Measurements from ENCODE around the gene ACP5. TPM values are rescaled to one million over a fixed set of nuclear protein-coding genes. Genes with fewer than 3 reads are reported as not detected.
"Not testable (repeated sequence)": the region's sequence is repeated elsewhere in the genome, so short reads cannot be mapped to it uniquely, and the experiment has no call there.

ACP5 gene
- total RNA-seq, 1 experiment from 2014 or later: 24.0 TPM

GRCh38 chr19:11611730-11612129 lies 34.3 kb upstream of the ACP5 start:
- Histone ChIP-seq H2AFZ (ENCODE audit: low read length) (no peak overlapping the region), H3K27ac (ENCODE audit: low read length) (no peak overlapping the region), H3K79me2 (ENCODE audit: low read length) (peaks cover 19% of the 10 kb centered on the region), H3K4me2 (ENCODE audit: low read depth, low read length, poor library complexity, severe bottlenecking) (no peak overlapping the region), H3K27me3 (ENCODE audit: low read length) (no peaks in the 10 kb centered on the region), H3K4me3 (ENCODE audit: low read length) (no peak overlapping the region), H3K36me3 (ENCODE audit: insufficient read depth, low read length) (peaks cover 32% of the 10 kb centered on the region), H3K9me2 (replicated peaks; ENCODE audit: insufficient read depth, low read length) (no peaks in the 10 kb centered on the region), H4K20me1 (ENCODE audit: insufficient read depth, low read depth, low read length) (no peaks in the 10 kb centered on the region), H3K9ac (ENCODE audit: low read length) (no peak overlapping the region), H3K9me3 (ENCODE audit: low read length) (peaks cover 1% of the 10 kb centered on the region), H3K4me1 (ENCODE audit: low read length) (no peaks in the 10 kb centered on the region)
- no peak for DNase-seq

- DNase-seq: no peak
- no peak overlapping the region for H3K27ac ChIP-seq (ENCODE audit: low read length)
- H2AFZ ChIP-seq (ENCODE audit: low read length): no peak overlapping the region
- H3K9me2 ChIP-seq (replicated peaks; ENCODE audit: insufficient read depth, low read length): no peaks in the 10 kb centered on the region
- no peak overlapping the region for H3K4me2 ChIP-seq (ENCODE audit: low read depth, low read length, poor library complexity, severe bottlenecking)
- no peak overlapping the region for H3K9ac ChIP-seq (ENCODE audit: low read length)
- peaks cover 40% of the 10 kb centered on the region for H3K79me2 ChIP-seq (ENCODE audit: low read length)
- H3K36me3 ChIP-seq (ENCODE audit: insufficient read depth, low read length): peaks cover 34% of the 10 kb centered on the region
- peaks cover 9% of the 10 kb centered on the region for H3K9me3 ChIP-seq (ENCODE audit: low read length)
- H4K20me1 ChIP-seq (ENCODE audit: insufficient read depth, low read depth, low read length): no peaks in the 10 kb centered on the region
- H3K4me1 ChIP-seq (ENCODE audit: low read length): no peaks in the 10 kb centered on the region
- H3K27me3 ChIP-seq (ENCODE audit: low read length): no peaks in the 10 kb centered on the region
- H3K4me3 ChIP-seq (ENCODE audit: low read length): no peak overlapping the region
Measured at GRCh38 chr19:11606484-11606883, 29.0 kb upstream of the ACP5 start.

- not testable (repeated sequence) for H3K9ac ChIP-seq (ENCODE audit: low read length); H4K20me1 ChIP-seq (ENCODE audit: insufficient read depth, low read depth, low read length); H3K9me3 ChIP-seq (ENCODE audit: low read length); H3K4me2 ChIP-seq (ENCODE audit: low read depth, low read length, poor library complexity, severe bottlenecking); H3K27ac ChIP-seq (ENCODE audit: low read length); H3K4me3 ChIP-seq (ENCODE audit: low read length); H3K27me3 ChIP-seq (ENCODE audit: low read length); H3K9me2 ChIP-seq (replicated peaks; ENCODE audit: insufficient read depth, low read length); DNase-seq; H2AFZ ChIP-seq (ENCODE audit: low read length)
- peaks cover 20% of the 10 kb centered on the region for H3K4me1 ChIP-seq (ENCODE audit: low read length)
- peaks cover 37% of the 10 kb centered on the region for H3K36me3 ChIP-seq (ENCODE audit: insufficient read depth, low read length)
- H3K79me2 ChIP-seq (ENCODE audit: low read length): peaks cover 64% of the 10 kb centered on the region
Measured at GRCh38 chr19:11599704-11600103, 22.3 kb upstream of the ACP5 start.

GRCh38 chr19:11598746-11599145 lies 21.3 kb upstream of the ACP5 start:
- Histone ChIP-seq H2AFZ (ENCODE audit: low read length) (no peak overlapping the region), H3K9me2 (replicated peaks; ENCODE audit: insufficient read depth, low read length) (no peaks in the 10 kb centered on the region), H3K9ac (ENCODE audit: low read length) (peak overlapping the region; percentile 83; the same call in 1 of the 2 replicates), H3K79me2 (ENCODE audit: low read length) (peaks cover 56% of the 10 kb centered on the region), H3K4me3 (ENCODE audit: low read length) (peak overlapping the region; percentile 96), H3K9me3 (ENCODE audit: low read length) (peaks cover 3% of the 10 kb centered on the region; the same call in 1 of the 2 replicates), H4K20me1 (ENCODE audit: insufficient read depth, low read depth, low read length) (no peaks in the 10 kb centered on the region), H3K27me3 (ENCODE audit: low read length) (no peaks in the 10 kb centered on the region), H3K4me2 (ENCODE audit: low read depth, low read length, poor library complexity, severe bottlenecking) (peak overlapping the region; percentile 87), H3K27ac (ENCODE audit: low read length) (peak overlapping the region; percentile 33; the same call in 1 of the 2 replicates), H3K36me3 (ENCODE audit: insufficient read depth, low read length) (peaks cover 28% of the 10 kb centered on the region), H3K4me1 (ENCODE audit: low read length) (peaks cover 20% of the 10 kb centered on the region)
- DNase-seq: peak; percentile 40

- DNase-seq: no peak
- H3K4me3 ChIP-seq (ENCODE audit: low read length): peak overlapping the region; percentile 96
Measured at GRCh38 chr19:11598103-11598483, 20.6 kb upstream of the ACP5 start.

GRCh38 chr19:11597202-11598102 lies 20.0 kb upstream of the ACP5 start, which contains the start of gene ZNF627:
Gene ZNF627, plus strand, starts transcription at chr19:11597483. Its CDS starts 145 bp downstream, at chr19:11597628.
- Histone ChIP-seq H4K20me1 (ENCODE audit: insufficient read depth, low read depth, low read length) (no peaks in the 10 kb centered on the region), H3K36me3 (ENCODE audit: insufficient read depth, low read length) (peaks cover 22% of the 10 kb centered on the region), H3K27ac (ENCODE audit: low read length) (peak within 1 kb of the TSS; percentile 55), H2AFZ (ENCODE audit: low read length) (no peak within 1 kb of the TSS), H3K4me2 (ENCODE audit: low read depth, low read length, poor library complexity, severe bottlenecking) (peak within 1 kb of the TSS; percentile 87), H3K4me1 (ENCODE audit: low read length) (peaks cover 20% of the 10 kb centered on the region), H3K27me3 (ENCODE audit: low read length) (no peaks in the 10 kb centered on the region), H3K9me2 (replicated peaks; ENCODE audit: insufficient read depth, low read length) (no peaks in the 10 kb centered on the region), H3K9me3 (ENCODE audit: low read length) (peaks cover 3% of the 10 kb centered on the region; the same call in 1 of the 2 replicates), H3K4me3 (ENCODE audit: low read length) (peak within 1 kb of the TSS; percentile 96), H3K79me2 (ENCODE audit: low read length) (peaks cover 46% of the 10 kb centered on the region), H3K9ac (ENCODE audit: low read length) (peak within 1 kb of the TSS; percentile 83)
- peak; percentile 99 for DNase-seq

More at GRCh38 chr19:11598103-11598483, 20.6 kb upstream of the ACP5 start:
- Histone ChIP-seq H3K36me3 (ENCODE audit: insufficient read depth, low read length) (peaks cover 23% of the 10 kb centered on the region), H3K9me3 (ENCODE audit: low read length) (peaks cover 3% of the 10 kb centered on the region; the same call in 1 of the 2 replicates), H3K4me1 (ENCODE audit: low read length) (peaks cover 20% of the 10 kb centered on the region), H3K9me2 (replicated peaks; ENCODE audit: insufficient read depth, low read length) (no peaks in the 10 kb centered on the region), H4K20me1 (ENCODE audit: insufficient read depth, low read depth, low read length) (no peaks in the 10 kb centered on the region), H3K9ac (ENCODE audit: low read length) (peak overlapping the region; percentile 83), H3K79me2 (ENCODE audit: low read length) (peaks cover 52% of the 10 kb centered on the region), H3K27me3 (ENCODE audit: low read length) (no peaks in the 10 kb centered on the region), H3K27ac (ENCODE audit: low read length) (peak overlapping the region; percentile 55), H2AFZ (ENCODE audit: low read length) (no peak overlapping the region), H3K4me2 (ENCODE audit: low read depth, low read length, poor library complexity, severe bottlenecking) (peak overlapping the region; percentile 87)

- peaks cover 20% of the 10 kb centered on the region for H3K4me1 ChIP-seq (ENCODE audit: low read length)
- H2AFZ ChIP-seq (ENCODE audit: low read length): no peak overlapping the region
- no peak overlapping the region for H3K9ac ChIP-seq (ENCODE audit: low read length)
- peak; percentile 41 for DNase-seq
- H3K79me2 ChIP-seq (ENCODE audit: low read length): peaks cover 35% of the 10 kb centered on the region
- no peaks in the 10 kb centered on the region for H4K20me1 ChIP-seq (ENCODE audit: insufficient read depth, low read depth, low read length)
- H3K4me2 ChIP-seq (ENCODE audit: low read depth, low read length, poor library complexity, severe bottlenecking): peak overlapping the region; percentile 87
- H3K27me3 ChIP-seq (ENCODE audit: low read length): no peaks in the 10 kb centered on the region
- no peak overlapping the region for H3K27ac ChIP-seq (ENCODE audit: low read length)
- no peaks in the 10 kb centered on the region for H3K9me2 ChIP-seq (replicated peaks; ENCODE audit: insufficient read depth, low read length)
- no peak overlapping the region for H3K4me3 ChIP-seq (ENCODE audit: low read length)
- no peaks in the 10 kb centered on the region for H3K9me3 ChIP-seq (ENCODE audit: low read length)
- peaks cover 16% of the 10 kb centered on the region for H3K36me3 ChIP-seq (ENCODE audit: insufficient read depth, low read length)
Measured at GRCh38 chr19:11596156-11596555, 18.7 kb upstream of the ACP5 start.

- no peak overlapping the region for H2AFZ ChIP-seq (ENCODE audit: low read length)
- no peak overlapping the region for H3K9ac ChIP-seq (ENCODE audit: low read length)
- H3K79me2 ChIP-seq (ENCODE audit: low read length): peaks cover 17% of the 10 kb centered on the region
- no peak overlapping the region for H3K4me2 ChIP-seq (ENCODE audit: low read depth, low read length, poor library complexity, severe bottlenecking)
- H3K27me3 ChIP-seq (ENCODE audit: low read length): no peaks in the 10 kb centered on the region
- DNase-seq: no peak
- H3K9me3 ChIP-seq (ENCODE audit: low read length): no peaks in the 10 kb centered on the region
- no peaks in the 10 kb centered on the region for H3K9me2 ChIP-seq (replicated peaks; ENCODE audit: insufficient read depth, low read length)
- H3K4me1 ChIP-seq (ENCODE audit: low read length): peaks cover 20% of the 10 kb centered on the region
- no peaks in the 10 kb centered on the region for H4K20me1 ChIP-seq (ENCODE audit: insufficient read depth, low read depth, low read length)
- H3K27ac ChIP-seq (ENCODE audit: low read length): no peak overlapping the region
- no peak overlapping the region for H3K4me3 ChIP-seq (ENCODE audit: low read length)
- peaks cover 7% of the 10 kb centered on the region for H3K36me3 ChIP-seq (ENCODE audit: insufficient read depth, low read length)
Measured at GRCh38 chr19:11594084-11594483, 16.6 kb upstream of the ACP5 start.

Data from Karpas-422 (cell line).